ENCODE results near the gene ASIC2.
"Not testable (repeated sequence)": the region's sequence is repeated elsewhere in the genome, so short reads cannot be mapped to it uniquely, and the experiment has no call there.

ASIC2 gene

DNA sequence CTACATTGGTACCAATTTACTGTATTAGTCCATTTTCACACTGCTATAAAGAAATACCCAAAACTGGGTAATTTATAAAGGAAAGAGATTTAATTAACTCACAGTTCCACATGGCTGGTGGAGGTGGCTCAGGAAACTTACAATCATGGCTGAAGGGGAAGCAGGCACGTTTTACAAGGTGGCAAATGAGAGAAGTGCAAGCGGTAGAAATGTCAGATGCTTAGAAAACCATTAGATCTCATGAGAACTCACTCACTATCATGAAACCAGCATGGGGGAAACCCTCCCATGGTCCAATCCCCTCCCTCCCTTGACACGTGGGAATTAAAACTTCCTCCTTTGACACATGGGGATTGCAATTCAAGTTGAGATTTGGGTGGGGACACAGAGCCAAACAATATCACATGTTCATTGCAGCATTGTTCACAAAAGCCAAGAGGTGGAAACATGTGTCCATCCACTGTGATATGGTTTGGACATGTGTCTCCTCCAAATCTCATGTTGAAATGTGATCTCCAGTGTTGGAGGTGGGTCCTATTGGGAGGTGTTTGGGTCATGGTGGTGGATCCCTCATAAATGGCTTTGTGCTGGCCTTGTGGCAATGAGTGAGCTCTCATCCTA, 304.5 kb downstream of the ASIC2 start:
- DNase-seq (ENCODE audit: extremely low spot score) = no peak
- TF ChIP-seq L3MBTL2 (conservative IDR thresholded peaks at IDR 0.05) (no peak), ELF4 (IDR thresholded peaks at IDR 0.05) (no peak), TARDBP (IDR thresholded peaks at IDR 0.05) (no peak), FOXA1 (IDR thresholded peaks at IDR 0.05) (no peak), ARNT (IDR thresholded peaks at IDR 0.05) (no peak), CTBP1 (IDR thresholded peaks at IDR 0.05; ENCODE audit: borderline replicate concordance) (no peak), FOXK2 (IDR thresholded peaks at IDR 0.05) (no peak), HDGF (IDR thresholded peaks at IDR 0.05; ENCODE audit: borderline replicate concordance) (no peak), SUZ12 (IDR thresholded peaks at IDR 0.05) (no peak), ZNF384 (IDR thresholded peaks at IDR 0.05) (no peak), NFRKB (IDR thresholded peaks at IDR 0.05) (no peak), LEF1 (IDR thresholded peaks at IDR 0.05; ENCODE audit: borderline replicate concordance) (no peak), SP1 (IDR thresholded peaks at IDR 0.05) (no peak), BHLHE40 (IDR thresholded peaks at IDR 0.05; ENCODE audit: borderline replicate concordance) (no peak)
- POLR2A ChIA-PET = no interaction called here
- CTCF ChIA-PET = interaction anchor here (1.3 kb wide), 1 partner anchor 10 kb away, joined by 3 read pairs; no protein-coding TSS in a partner anchor

DNA sequence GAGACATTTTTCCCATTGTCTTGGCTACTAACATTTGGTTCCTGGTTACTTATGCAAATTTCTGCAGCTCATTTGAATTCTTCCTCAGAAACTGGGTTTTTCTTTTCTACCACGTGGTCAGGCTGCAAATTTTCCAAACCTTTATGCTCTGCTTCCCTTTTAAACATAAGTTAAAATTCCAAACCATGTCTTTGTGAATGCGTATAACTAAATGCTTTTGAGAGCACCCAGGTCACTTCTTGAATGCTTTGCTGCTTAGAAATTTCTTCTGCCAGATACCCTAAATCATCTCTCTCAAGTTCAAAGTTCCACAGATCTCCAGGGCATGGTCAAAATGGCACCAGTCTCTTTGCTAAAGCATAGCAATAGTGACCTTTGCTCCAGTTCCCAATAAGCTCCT, 305.2 kb downstream of the ASIC2 start:
- POLR2A ChIA-PET; DNase-seq (ENCODE audit: extremely low spot score); CTCF ChIA-PET: not testable (repeated sequence)

DNA sequence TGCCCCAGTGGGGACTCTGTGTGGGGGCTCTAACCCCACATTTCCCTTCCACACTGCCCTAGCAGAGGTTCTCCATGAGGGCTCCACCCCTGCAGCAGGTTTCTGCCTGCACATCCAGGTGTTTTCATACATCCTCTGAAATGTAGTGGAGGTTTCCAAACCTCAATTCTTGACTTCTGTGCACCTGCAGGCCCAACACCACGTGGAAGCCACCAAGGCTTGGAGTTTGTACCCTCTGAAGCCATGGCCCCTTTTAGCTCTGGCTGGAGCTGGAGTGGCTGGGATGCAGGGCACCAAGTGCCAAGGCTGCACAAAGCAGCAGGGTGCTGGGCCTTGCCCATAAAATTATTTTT, 305.7 kb downstream of the ASIC2 start:
- DNase-seq (ENCODE audit: extremely low spot score); POLR2A ChIA-PET; CTCF ChIA-PET: not testable (repeated sequence)

DNA sequence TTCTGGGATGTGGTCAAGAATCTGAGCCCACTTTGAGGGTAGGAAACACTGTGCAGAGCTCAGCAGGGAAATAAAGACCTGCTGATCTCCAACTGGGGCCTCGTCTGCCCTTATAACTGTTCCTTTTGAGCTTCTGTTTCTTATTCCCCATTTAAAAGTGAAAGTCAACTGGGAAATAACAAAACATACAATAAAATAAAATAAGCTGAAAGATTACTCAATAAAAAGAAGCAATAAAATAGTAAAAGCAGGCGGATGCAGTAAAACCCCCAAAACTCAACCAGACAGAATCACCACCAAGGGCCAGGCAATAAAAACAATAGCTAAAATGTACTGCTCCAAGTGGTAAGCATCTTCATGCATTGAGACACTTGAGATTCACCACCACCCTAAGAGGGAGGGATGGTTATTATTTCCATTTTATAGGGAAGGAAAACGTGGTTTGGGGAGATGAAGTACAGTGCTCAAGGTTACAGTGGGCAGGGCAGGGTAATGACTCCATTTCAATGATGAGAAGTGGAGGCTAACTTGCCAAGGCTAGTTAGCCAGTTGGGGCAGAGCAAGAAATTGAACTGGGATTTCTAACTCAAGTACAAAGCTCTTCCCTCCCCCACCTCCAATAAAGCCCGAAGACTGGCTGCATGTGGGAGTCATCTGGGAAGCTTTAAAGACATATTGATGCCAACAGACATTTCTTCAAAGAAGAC, 307.9 kb downstream of the ASIC2 start:
- TF ChIP-seq SP1 (IDR thresholded peaks at IDR 0.05) (no peak), ELF4 (IDR thresholded peaks at IDR 0.05) (no peak), ARNT (IDR thresholded peaks at IDR 0.05) (no peak)
- TF ChIP-seq, protein P1, sequence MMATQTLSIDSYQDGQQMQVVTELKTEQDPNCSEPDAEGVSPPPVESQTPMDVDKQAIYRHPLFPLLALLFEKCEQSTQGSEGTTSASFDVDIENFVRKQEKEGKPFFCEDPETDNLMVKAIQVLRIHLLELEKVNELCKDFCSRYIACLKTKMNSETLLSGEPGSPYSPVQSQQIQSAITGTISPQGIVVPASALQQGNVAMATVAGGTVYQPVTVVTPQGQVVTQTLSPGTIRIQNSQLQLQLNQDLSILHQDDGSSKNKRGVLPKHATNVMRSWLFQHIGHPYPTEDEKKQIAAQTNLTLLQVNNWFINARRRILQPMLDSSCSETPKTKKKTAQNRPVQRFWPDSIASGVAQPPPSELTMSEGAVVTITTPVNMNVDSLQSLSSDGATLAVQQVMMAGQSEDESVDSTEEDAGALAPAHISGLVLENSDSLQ (IDR thresholded peaks at IDR 0.05) = no peak
- no peak for DNase-seq (ENCODE audit: extremely low spot score)
- ChIA-PET POLR2A (no interaction called here), CTCF (no interaction called here)

DNA sequence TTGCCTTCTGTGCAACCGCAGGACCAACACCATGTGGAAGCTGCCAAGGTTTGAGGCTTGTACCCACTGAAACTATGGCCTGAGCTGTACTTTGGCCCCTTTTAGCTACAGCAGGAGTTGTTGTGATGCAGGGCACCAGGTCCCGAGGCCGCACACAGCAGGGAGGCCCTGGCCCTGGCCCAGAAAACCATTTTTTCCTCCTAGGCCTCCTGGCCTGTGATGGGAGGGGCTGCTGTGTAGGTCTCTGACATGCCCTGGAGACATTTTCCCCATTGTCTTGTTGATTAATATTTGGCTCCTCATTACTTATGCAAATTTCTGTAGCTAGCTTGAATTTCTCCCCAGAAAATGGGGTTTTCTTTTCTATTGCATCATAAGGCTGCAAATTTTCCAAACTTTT, 311.5 kb downstream of the ASIC2 start:
- POLR2A ChIA-PET; DNase-seq (ENCODE audit: extremely low spot score); CTCF ChIA-PET: not testable (repeated sequence)

DNA sequence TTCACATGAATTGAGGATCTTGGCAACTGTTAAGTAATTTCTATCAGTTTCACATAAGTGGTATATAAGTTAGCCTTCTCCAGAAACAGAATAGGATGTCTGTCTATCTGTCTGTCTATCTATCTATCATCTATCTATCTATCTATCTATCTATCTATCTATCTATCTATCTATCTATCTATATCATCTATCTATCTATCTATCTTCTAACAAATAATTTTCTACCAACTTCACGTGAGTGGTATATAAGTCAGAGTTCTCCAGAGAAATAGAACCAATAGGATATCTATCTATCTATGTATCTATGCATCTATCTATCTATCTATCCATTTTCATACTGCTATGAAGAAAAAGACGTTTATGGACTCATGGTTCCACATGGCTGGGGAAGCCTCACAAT, 312.9 kb downstream of the ASIC2 start:
- no peak for TF ChIP-seq L3MBTL2 (conservative IDR thresholded peaks at IDR 0.05)
- no peak for TF ChIP-seq LEF1 (IDR thresholded peaks at IDR 0.05; ENCODE audit: borderline replicate concordance)
- no peak for TF ChIP-seq SP1 (IDR thresholded peaks at IDR 0.05)
- no peak for TF ChIP-seq CTBP1 (IDR thresholded peaks at IDR 0.05; ENCODE audit: borderline replicate concordance)
- ChIA-PET CTCF (no interaction called here), POLR2A (no interaction called here)
- no peak for DNase-seq (ENCODE audit: extremely low spot score)

- CTCF ChIA-PET = interaction anchor here (0.7 kb wide), 1 partner anchor 17 kb away, joined by 4 read pairs; no protein-coding TSS in a partner anchor
- POLR2A ChIA-PET = no interaction called here
- TF ChIP-seq HDGF (IDR thresholded peaks at IDR 0.05; ENCODE audit: borderline replicate concordance) (no peak), ARNT (IDR thresholded peaks at IDR 0.05) (no peak), SUZ12 (IDR thresholded peaks at IDR 0.05) (no peak), L3MBTL2 (conservative IDR thresholded peaks at IDR 0.05) (no peak), FOXK2 (IDR thresholded peaks at IDR 0.05) (no peak), TARDBP (IDR thresholded peaks at IDR 0.05) (no peak)
- no peak for DNase-seq (ENCODE audit: extremely low spot score)
These were observed 316.5 kb downstream of the ASIC2 start for GRCh38 chr17:32976605-32977004.

DNA sequence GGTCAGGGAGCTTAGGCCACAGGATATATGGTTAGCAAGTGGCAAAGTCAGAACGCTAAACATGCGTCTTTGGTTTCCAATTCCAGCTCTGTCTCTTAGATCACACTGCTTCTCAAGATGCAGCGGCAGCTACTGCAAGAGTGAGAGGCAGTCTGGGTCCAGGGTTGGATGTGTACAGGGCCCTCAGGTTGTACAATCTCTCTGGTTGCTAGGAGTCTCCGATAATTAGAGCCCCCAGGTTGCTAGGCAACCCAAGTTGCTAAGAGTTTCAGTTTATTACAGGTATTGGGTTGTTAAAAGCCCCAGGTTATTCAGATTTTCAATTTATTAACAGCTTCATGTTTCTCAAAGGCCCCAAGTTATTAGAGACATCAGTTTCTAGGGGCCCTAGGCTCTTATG, 317.0 kb downstream of the ASIC2 start:
- CTCF ChIA-PET = interaction anchor here (0.7 kb wide), 1 partner anchor 17 kb away, joined by 4 read pairs; no protein-coding TSS in a partner anchor
- POLR2A ChIA-PET = no interaction called here
- no peak for DNase-seq (ENCODE audit: extremely low spot score)

More for the DNA sequence above, 317.0 kb downstream of the ASIC2 start:
- no peak for TF ChIP-seq FOXA1 (IDR thresholded peaks at IDR 0.05)
- no peak for TF ChIP-seq BHLHE40 (IDR thresholded peaks at IDR 0.05; ENCODE audit: borderline replicate concordance)
- TF ChIP-seq LEF1 (IDR thresholded peaks at IDR 0.05; ENCODE audit: borderline replicate concordance) = no peak
- no peak for TF ChIP-seq SUZ12 (IDR thresholded peaks at IDR 0.05)
- TF ChIP-seq ZNF384 (IDR thresholded peaks at IDR 0.05) = no peak
- no peak for TF ChIP-seq CTBP1 (IDR thresholded peaks at IDR 0.05; ENCODE audit: borderline replicate concordance)
- TF ChIP-seq FOXK2 (IDR thresholded peaks at IDR 0.05) = no peak
- TF ChIP-seq SP1 (IDR thresholded peaks at IDR 0.05) = no peak
- TF ChIP-seq, protein P1 (IDR thresholded peaks at IDR 0.05) = no peak
- TF ChIP-seq ARNT (IDR thresholded peaks at IDR 0.05) = no peak
- no peak for TF ChIP-seq NFRKB (IDR thresholded peaks at IDR 0.05)
- TF ChIP-seq TARDBP (IDR thresholded peaks at IDR 0.05) = no peak
- no peak for TF ChIP-seq HDGF (IDR thresholded peaks at IDR 0.05; ENCODE audit: borderline replicate concordance)
- TF ChIP-seq ELF4 (IDR thresholded peaks at IDR 0.05) = no peak
- no peak for TF ChIP-seq L3MBTL2 (conservative IDR thresholded peaks at IDR 0.05)
- TF ChIP-seq FOXM1 (IDR thresholded peaks at IDR 0.05; ENCODE audit: borderline replicate concordance) = no peak

All from HEK293T (cell line).